SK-N-SH treated with all-trans-retinoic acid at 6 μM for 48 hours (cell line): ENCODE data around the gene SPOCK1.
"Not testable (repeated sequence)": the region's sequence is repeated elsewhere in the genome, so short reads cannot be mapped to it uniquely, and the experiment has no call there.

Experiments used
- ATAC-seq: fragments of 200-7000 bp; cut with Tn5 transposase; 3 replicates; pipeline ENCODE4 v1.9.1; 2020; ENCODE audit warnings: mild to moderate bottlenecking, moderate library complexity
- BACH2 ChIP-seq: fragments of 250-450 bp; sonication (Bioruptor Pico); IDR thresholded peaks from 2 replicates; pipeline ENCODE4 v1.9.0; 2021; ENCODE audit warnings: mild to moderate bottlenecking, borderline replicate concordance
- CSDC2 ChIP-seq: fragments of 250-450 bp; sonication (Bioruptor Pico); IDR thresholded peaks from 2 replicates; pipeline ENCODE4 v1.5.0; 2020; ENCODE audit warnings: mild to moderate bottlenecking, moderate library complexity
- ESRRG ChIP-seq: fragments of 250-450 bp; sonication (Bioruptor Pico); IDR thresholded peaks from 2 replicates; pipeline ENCODE4 v1.6.1; 2021; ENCODE audit warnings: mild to moderate bottlenecking
- GLIS3 ChIP-seq: fragments of 250-450 bp; sonication (Bioruptor Pico); IDR thresholded peaks from 2 replicates; pipeline ENCODE4 v1.5.0; 2020; ENCODE audit warnings: mild to moderate bottlenecking, moderate library complexity
- ISL1 ChIP-seq: fragments of 250-450 bp; sonication (Bioruptor Pico); IDR thresholded peaks from 2 replicates; pipeline ENCODE4 v2.1.2; 2022; ENCODE audit warnings: mild to moderate bottlenecking, moderate library complexity
- OSR1 ChIP-seq: fragments of 250-450 bp; sonication (Bioruptor Pico); IDR thresholded peaks from 2 replicates; pipeline ENCODE4 v1.8.0; 2022; ENCODE audit warnings: moderate library complexity, mild to moderate bottlenecking, inconsistent platforms
- PATZ1 ChIP-seq: fragments of 250-450 bp; sonication (Bioruptor Pico); IDR thresholded peaks from 2 replicates; pipeline ENCODE4 v1.8.0; 2020; ENCODE audit warnings: mild to moderate bottlenecking, moderate library complexity, borderline replicate concordance
- POU6F1 ChIP-seq: fragments of 250-450 bp; sonication (Bioruptor Pico); IDR thresholded peaks from 2 replicates; pipeline ENCODE4 v1.8.0; 2021; ENCODE audit warnings: low read depth, mild to moderate bottlenecking, moderate library complexity, borderline replicate concordance
- PPARA ChIP-seq: fragments of 250-450 bp; sonication (Bioruptor Pico); IDR thresholded peaks from 2 replicates; pipeline ENCODE4 v1.5.0; 2020; ENCODE audit warnings: mild to moderate bottlenecking, borderline replicate concordance
- RARB ChIP-seq: fragments of 250-450 bp; sonication (Bioruptor Pico); IDR thresholded peaks from 2 replicates; pipeline ENCODE4 v1.8.0; 2021; ENCODE audit warnings: mild to moderate bottlenecking, moderate library complexity
- SNAI2 ChIP-seq: fragments of 250-450 bp; sonication (Bioruptor Pico); IDR thresholded peaks from 2 replicates; pipeline ENCODE4 v1.5.0; 2020; ENCODE audit warnings: mild to moderate bottlenecking, moderate library complexity
- TCF4 ChIP-seq: fragments of 250-450 bp; sonication (Bioruptor Pico); IDR thresholded peaks from 2 replicates; pipeline ENCODE4 v1.8.0; 2021; ENCODE audit warnings: mild to moderate bottlenecking, moderate library complexity, borderline replicate concordance
- TOX ChIP-seq: fragments of 250-450 bp; sonication (Bioruptor Pico); IDR thresholded peaks from 2 replicates; pipeline ENCODE4 v1.8.0; 2021; ENCODE audit warnings: mild to moderate bottlenecking, moderate library complexity, borderline replicate concordance
- TSHZ2 ChIP-seq: fragments of 250-450 bp; sonication (Bioruptor Pico); IDR thresholded peaks from 2 replicates; pipeline ENCODE4 v1.5.0; 2020; ENCODE audit warnings: mild to moderate bottlenecking, moderate library complexity
- ZC3H10 ChIP-seq: fragments of 250-450 bp; sonication (Bioruptor Pico); IDR thresholded peaks from 2 replicates; pipeline ENCODE4 v1.5.1; 2021; ENCODE audit warnings: mild to moderate bottlenecking, moderate library complexity
- ZFP3 ChIP-seq: fragments of 250-450 bp; sonication (Bioruptor Pico); IDR thresholded peaks from 2 replicates; pipeline ENCODE4 v1.5.0; 2020; ENCODE audit warnings: mild to moderate bottlenecking, moderate library complexity
- ZFP30 ChIP-seq: fragments of 450-650 bp; formaldehyde crosslinking; IDR thresholded peaks from 2 replicates; pipeline ENCODE4 v1.5.0; 2022; ENCODE audit warnings: mild to moderate bottlenecking, moderate library complexity
- ZNF565 ChIP-seq: fragments of 450-650 bp; formaldehyde crosslinking; conservative IDR thresholded peaks from 2 replicates; pipeline ENCODE4 v1.5.0; 2020; ENCODE audit warnings: low read depth, mild to moderate bottlenecking, moderate library complexity
- ZNF70 ChIP-seq: fragments of 450-650 bp; formaldehyde crosslinking; IDR thresholded peaks from 2 replicates; pipeline ENCODE4 v1.5.0; 2020; ENCODE audit warnings: mild to moderate bottlenecking, moderate library complexity
- ZNF8 ChIP-seq: fragments of 450-650 bp; formaldehyde crosslinking; IDR thresholded peaks from 2 replicates; pipeline ENCODE4 v1.5.0; 2020; ENCODE audit warnings: mild to moderate bottlenecking, moderate library complexity
- TF ChIP-seq, protein P1 (sequence below): fragments of 250-450 bp; sonication (Bioruptor Pico); IDR thresholded peaks from 2 replicates; pipeline ENCODE4 v1.5.1; 2020; ENCODE audit warnings: low read depth, mild to moderate bottlenecking, moderate library complexity

Gene SPOCK1

DNA sequence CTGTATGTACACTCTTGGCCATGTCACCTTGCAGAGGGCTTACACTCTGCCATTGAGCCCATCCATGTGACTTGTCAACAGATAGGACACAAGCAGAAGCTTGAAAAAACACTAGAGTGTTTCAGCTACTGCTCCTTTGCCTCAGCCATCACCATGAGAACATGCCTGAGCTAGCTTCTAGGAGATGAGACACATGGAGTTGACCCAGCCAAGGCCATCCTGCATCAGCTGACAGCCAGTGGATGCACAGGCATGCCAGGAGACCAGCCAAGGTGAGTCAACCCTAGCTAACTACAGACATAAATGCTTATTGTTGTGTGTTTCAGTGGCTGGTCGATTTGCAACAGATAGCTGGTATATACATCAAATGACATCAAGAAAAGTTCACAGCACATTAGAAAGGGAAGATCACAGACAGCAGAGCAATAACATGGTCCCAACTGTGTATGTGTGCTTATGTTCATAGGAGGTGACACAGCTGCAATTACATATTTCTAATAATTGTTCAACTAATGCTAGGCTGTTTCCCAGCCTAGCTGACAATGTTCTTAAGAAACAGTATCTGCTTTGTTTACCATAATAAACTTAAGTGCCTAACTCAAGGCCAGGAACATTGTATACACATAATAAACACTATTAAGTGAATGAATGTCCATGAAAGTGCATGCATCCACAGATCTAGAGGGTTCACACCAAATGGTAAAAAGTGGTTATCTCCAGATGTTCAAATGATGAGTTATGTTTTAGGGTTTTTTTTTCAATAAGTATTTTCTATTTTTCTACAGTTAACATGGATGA, 105.7 kb downstream of the SPOCK1 start:
- TF ChIP-seq ZFP30 (CRISPR knock-in tag) (no peak), ZC3H10 (CRISPR knock-in tag) (no peak), OSR1 (CRISPR knock-in tag) (no peak), ZFP3 (CRISPR knock-in tag) (no peak), CSDC2 (no peak), RARB (CRISPR knock-in tag) (no peak), GLIS3 (CRISPR knock-in tag) (no peak), TOX (CRISPR knock-in tag) (no peak), ZNF565 (CRISPR knock-in tag) (no peak), BACH2 (no peak), TSHZ2 (CRISPR knock-in tag) (no peak), PPARA (CRISPR knock-in tag) (no peak), SNAI2 (no peak)
- TF ChIP-seq, protein P1, sequence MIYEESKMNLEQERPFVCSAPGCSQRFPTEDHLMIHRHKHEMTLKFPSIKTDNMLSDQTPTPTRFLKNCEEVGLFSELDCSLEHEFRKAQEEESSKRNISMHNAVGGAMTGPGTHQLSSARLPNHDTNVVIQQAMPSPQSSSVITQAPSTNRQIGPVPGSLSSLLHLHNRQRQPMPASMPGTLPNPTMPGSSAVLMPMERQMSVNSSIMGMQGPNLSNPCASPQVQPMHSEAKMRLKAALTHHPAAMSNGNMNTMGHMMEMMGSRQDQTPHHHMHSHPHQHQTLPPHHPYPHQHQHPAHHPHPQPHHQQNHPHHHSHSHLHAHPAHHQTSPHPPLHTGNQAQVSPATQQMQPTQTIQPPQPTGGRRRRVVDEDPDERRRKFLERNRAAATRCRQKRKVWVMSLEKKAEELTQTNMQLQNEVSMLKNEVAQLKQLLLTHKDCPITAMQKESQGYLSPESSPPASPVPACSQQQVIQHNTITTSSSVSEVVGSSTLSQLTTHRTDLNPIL (CRISPR knock-in tag): no peak
- ATAC-seq: no peak

DNA sequence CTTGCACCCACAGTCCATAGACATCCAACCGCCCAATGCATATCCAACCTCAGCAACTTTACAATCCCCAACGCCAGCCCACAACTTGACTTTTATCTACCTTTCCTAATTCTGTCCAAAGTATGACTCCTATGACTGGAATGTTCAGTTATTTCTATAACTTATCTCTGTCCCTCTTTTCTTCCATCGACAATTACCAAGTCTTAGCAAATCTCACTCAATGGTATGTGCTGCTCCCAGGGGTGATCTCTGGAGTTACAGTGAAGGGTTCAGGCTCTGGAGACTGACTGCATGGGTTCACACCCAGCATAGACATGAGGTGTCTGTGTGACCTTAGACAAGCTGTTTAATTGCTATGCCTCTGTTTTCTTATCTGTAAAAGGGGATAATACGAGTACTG, 106.9 kb downstream of the SPOCK1 start:
- TF ChIP-seq ZNF70 (no peak), ZNF8 (no peak), ZFP30 (CRISPR knock-in tag) (no peak), TCF4 (no peak), CSDC2 (no peak), RARB (CRISPR knock-in tag) (no peak), ZFP3 (CRISPR knock-in tag) (no peak), PATZ1 (CRISPR knock-in tag) (no peak)
- ATAC-seq: no peak

DNA sequence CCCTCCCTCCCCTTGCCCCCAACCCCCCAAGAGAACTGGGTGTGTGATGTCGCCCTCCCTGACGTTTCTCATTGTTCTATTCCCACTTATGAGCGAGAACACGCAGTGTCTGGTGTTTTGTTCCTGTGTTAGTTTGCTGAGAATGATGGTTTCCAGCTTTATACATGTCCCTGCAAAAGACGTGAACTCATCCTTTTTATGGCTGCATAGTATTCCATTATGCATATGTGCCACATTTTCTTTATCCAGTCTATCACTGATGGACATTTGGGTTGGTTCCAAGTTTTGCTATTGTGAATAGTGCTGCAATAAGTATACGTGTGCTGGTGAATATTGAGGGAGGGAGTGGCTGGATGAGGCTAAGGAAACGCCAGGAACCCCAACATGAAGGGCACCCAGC, 108.1 kb downstream of the SPOCK1 start:
- not testable (repeated sequence) for ATAC-seq

DNA sequence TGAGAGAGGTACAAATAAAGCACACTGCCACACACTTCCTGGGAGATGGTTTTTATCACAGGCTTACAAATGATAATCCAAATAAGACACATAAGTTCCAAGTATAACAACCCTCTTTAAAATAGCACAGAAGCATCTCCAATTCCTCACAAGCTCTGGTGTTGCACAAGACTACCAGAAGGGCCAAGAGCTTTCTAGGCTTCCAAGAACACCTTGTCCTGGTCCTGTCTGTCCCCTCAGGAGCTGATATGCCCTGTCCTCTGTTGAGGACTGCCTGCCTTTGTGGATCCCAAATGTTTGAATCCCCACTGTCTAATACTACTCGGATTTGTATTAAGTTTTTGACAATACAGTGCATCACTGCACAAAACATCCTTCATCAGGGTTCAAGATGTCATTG, 110.1 kb downstream of the SPOCK1 start:
- no peak for ATAC-seq

More for the DNA sequence above, 110.1 kb downstream of the SPOCK1 start:
- TF ChIP-seq OSR1 (CRISPR knock-in tag): no peak
- TF ChIP-seq ZFP3 (CRISPR knock-in tag): no peak
- TF ChIP-seq ISL1 (CRISPR knock-in tag): no peak
- no peak for TF ChIP-seq TSHZ2 (CRISPR knock-in tag)
- no peak for TF ChIP-seq TCF4
- no peak for TF ChIP-seq ESRRG (CRISPR knock-in tag)
- no peak for TF ChIP-seq GLIS3 (CRISPR knock-in tag)
- TF ChIP-seq, protein P1 (CRISPR knock-in tag): no peak
- TF ChIP-seq POU6F1 (CRISPR knock-in tag): no peak
